C4-2B (cell line): ENCODE measurements around the gene CRCP.

Experiments used
- CTCF ChIP-seq: fragments of 450-650 bp; conservative IDR thresholded peaks from 2 replicates; pipeline ENCODE4 v1.5.1; 2017; ENCODE audit warnings: mild to moderate bottlenecking
- ZFX ChIP-seq: fragments of 450-650 bp; IDR thresholded peaks from 2 replicates; pipeline ENCODE4 v1.6.1; 2017

GRCh38 chr7:66187905-66188304 lies 73.3 kb downstream of the CRCP start:
- no peak for TF ChIP-seq CTCF
- TF ChIP-seq ZFX = no peak
